Cardiac fibroblast (primary cell): ENCODE measurements around the gene CSF1.
A peak's percentile ranks its signal among the peaks of the same experiment; 100 is the strongest.

ENCODE experiments used
- DNase-seq, 2 donors: peaks; one replicate each; pipeline versions ENCODE4 v3.0.0 to v3.0.0-alpha.2; 2010; ENCODE audit warnings: low read depth in 2 of 2
- H3K4me3 ChIP-seq, 2 donors: replicated peaks in 1 of 2; 1 replicate in 1 of 2; 2 replicates in 1 of 2; pipeline ENCODE4 v1.5.1; 2011; ENCODE audit warnings: low read depth in 2 of 2, low read length in 2 of 2, mild to moderate bottlenecking in 2 of 2, moderate library complexity in 1 of 2
- TF ChIP-seq, protein P1 (sequence below): IDR thresholded peaks from one replicate; pipeline ENCODE4 v1.5.1; 2011; ENCODE audit warnings: low read depth, mild to moderate bottlenecking, low read length, inconsistent platforms

CSF1 gene

DNA sequence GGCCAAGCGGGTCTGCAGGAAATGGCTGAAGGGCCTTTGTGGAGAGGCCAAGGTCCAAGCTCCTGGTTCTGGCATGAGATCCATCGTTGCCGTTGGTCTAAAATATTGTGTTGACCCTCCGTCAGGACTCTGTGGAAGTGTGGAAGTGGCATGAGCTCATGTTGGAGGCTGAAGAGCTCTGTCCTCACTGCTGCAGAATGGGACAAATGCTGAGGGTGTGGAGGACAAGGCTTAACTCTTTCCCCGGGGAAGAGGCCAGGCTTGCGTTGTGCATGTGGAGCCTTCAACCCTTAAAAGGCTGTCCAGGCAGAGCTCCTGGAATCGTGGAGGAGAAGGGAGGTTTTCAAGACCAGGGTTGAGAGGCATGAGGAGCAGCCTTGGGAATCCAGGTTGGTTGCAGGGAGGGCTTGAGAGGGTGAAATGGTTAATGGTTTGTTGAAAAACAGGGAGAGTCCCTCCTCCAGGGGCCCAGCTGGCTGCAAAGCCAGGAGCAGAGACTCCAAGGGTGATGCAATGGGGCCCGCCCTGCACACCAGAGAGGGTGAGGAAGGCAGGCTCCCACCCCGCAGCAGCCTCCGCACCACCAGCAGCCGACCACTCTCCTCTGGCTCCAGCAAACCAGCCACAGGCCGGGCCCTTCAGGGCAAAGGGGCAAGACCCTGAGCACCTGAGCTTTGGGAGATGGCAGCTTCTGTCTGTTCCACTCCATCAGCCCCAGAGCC lies 67.2 kb downstream of the CSF1 start:
- no peak overlapping the region for H3K4me3 ChIP-seq
- DNase-seq = peak in 1 of 2 donors; percentile 43
- TF ChIP-seq, protein P1, sequence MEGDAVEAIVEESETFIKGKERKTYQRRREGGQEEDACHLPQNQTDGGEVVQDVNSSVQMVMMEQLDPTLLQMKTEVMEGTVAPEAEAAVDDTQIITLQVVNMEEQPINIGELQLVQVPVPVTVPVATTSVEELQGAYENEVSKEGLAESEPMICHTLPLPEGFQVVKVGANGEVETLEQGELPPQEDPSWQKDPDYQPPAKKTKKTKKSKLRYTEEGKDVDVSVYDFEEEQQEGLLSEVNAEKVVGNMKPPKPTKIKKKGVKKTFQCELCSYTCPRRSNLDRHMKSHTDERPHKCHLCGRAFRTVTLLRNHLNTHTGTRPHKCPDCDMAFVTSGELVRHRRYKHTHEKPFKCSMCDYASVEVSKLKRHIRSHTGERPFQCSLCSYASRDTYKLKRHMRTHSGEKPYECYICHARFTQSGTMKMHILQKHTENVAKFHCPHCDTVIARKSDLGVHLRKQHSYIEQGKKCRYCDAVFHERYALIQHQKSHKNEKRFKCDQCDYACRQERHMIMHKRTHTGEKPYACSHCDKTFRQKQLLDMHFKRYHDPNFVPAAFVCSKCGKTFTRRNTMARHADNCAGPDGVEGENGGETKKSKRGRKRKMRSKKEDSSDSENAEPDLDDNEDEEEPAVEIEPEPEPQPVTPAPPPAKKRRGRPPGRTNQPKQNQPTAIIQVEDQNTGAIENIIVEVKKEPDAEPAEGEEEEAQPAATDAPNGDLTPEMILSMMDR = no peak

DNA sequence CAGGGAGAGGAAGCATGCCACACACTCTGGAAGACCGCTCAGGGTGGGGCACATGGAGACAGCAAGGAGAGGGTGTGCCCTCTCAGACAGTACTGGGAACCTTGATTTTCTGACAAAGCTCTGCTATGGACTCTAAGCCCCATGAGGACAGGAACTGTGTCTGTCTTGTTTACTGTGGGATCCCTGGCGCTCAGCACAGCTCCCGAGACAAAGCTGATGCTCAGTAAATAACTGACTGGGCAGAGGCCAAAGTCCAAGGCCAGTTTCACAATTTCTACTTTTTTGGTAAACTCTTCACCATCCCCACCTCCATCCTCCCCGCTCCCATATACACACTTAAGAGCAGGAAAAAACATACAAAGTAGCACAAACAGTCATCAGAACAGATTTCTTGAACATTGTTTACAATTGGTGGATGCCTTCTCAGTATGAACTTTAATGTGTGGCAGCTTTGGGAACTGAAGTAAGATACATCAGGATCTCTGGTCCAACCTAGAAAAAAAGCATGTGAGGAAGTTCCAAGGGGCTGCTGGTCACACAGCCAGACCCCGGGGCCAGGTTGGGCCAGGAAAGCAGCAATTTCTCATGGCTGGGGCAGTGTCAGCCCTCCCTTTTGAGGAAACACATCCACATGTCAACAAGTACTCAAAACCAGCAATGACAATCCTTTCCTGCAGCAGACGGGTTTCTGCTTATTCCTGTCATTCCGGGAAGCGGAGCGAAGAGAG lies 68.3 kb downstream of the CSF1 start:
- H3K4me3 ChIP-seq = no peak overlapping the region
- DNase-seq = peak; percentile 15 to 32

DNA sequence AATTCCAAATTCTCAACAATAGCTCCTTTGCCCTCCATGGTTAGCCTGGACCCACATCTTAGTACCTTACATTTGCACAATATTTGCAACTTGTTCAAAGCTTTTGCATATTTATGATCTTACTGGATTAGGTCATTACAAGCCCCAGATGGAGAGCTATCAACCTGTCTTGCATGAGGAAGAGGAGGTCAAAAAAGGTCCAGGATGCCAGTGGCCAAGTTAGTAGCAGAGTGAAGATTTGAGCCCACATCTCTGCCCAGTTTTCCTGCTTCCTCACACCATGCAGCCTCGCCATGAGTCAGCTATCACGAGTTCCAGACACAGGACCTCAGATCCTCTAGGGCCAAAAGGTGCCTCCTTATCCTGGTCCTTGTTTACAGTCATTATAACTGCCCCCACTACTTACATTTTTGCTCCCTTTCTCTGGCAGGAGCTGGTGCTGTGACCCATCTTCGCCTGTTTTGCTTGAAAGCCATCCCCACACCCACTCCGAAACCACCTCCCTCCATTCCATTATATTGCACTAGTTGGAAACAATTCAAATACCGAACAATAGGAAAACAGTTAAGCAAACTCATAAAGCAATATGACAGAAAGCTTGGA lies 68.9 kb downstream of the CSF1 start:
- DNase-seq = peak; percentile 74 to 85
- H3K4me3 ChIP-seq = no peak overlapping the region
- TF ChIP-seq, protein P1 = no peak

More for the DNA sequence above, 68.3 kb downstream of the CSF1 start:
- TF ChIP-seq, protein P1 = no peak
